GM12878 (cell line): ENCODE results near the gene SLC17A7. TPM values are rescaled to one million over a fixed set of nuclear protein-coding genes. Genes with fewer than 3 reads are reported as not detected.
A peak's percentile ranks its signal among the peaks of the same experiment; 100 is the strongest.

ENCODE experiments used
- ATAC-seq: fragments of 200-7000 bp; cut with Tn5 transposase; 3 replicates; pipeline ENCODE4 v1.9.1; 2020; ENCODE audit warnings: mild to moderate bottlenecking, moderate library complexity
- BruUV-seq: library from RNA; stranded (reverse); fragments of 400-500 nt; replicated peaks from 2 replicates; lab custom pipeline; 2021; lab: Mats Ljungman, UMichigan
- CTCF ChIA-PET: fragments of 300-600 bp; sonication (Branson Sonifier 250); formaldehyde crosslinking; extraction: SDS; loops from one replicate; lab custom pipeline; 2021; ENCODE audit warnings: inconsistent platforms; lab: Yijun Ruan, JAX
- POLR2A ChIA-PET: fragments of 350-600 bp; formaldehyde crosslinking; extraction: SDS; loops from one replicate; lab custom pipeline; 2021; ENCODE audit warnings: inconsistent platforms; lab: Charles Lee
- RAD21 ChIA-PET: fragments of 300-600 bp; sonication (Branson Sonifier 250); formaldehyde crosslinking; loops from one replicate; lab custom pipeline; 2023; ENCODE audit warnings: antibody characterized with exemption; ENCODE audit not compliant: unreplicated experiment; lab: Charles Lee
- SMC1A ChIA-PET: fragments of 300-600 bp; sonication (Branson Sonifier 250); formaldehyde crosslinking; loops from one replicate; lab custom pipeline; 2023; ENCODE audit not compliant: unreplicated experiment, uncharacterized antibody; lab: Charles Lee
- DNase-seq: peaks from one replicate; pipeline ENCODE4 v3.0.0-alpha.2; 2011; ENCODE audit warnings: low read depth, low spot score
- FAIRE-seq: peaks from 3 replicates; lab custom pipeline; 2011; peaks lifted over from hg19 to GRCh38; lab: Jason Lieb, UNC
- H2AFZ ChIP-seq: 2 replicates; pipeline ENCODE4 v1.6.0; 2011; ENCODE audit warnings: low read depth, low read length, control low read depth; ENCODE audit not compliant: control insufficient read depth
- H3K27ac ChIP-seq: 2 replicates; pipeline ENCODE4 v1.5.1; 2011; ENCODE audit warnings: control low read depth; ENCODE audit not compliant: control insufficient read depth, insufficient read depth
- H3K27me3 ChIP-seq, 2 experiments: replicated peaks in 1 of 2; 2 replicates each; pipeline versions ENCODE4 v1.6.0 to v1.6.1; 2011; ENCODE audit warnings: low read length in 1 of 2; ENCODE audit not compliant: control insufficient read depth in 2 of 2, insufficient read depth in 2 of 2
- H3K36me3 ChIP-seq, 2 experiments: 2 replicates each; pipeline ENCODE4 v1.5.1; 2011; ENCODE audit warnings: low read length in 1 of 2; ENCODE audit not compliant: control insufficient read depth in 2 of 2, insufficient read depth in 2 of 2
- H3K4me1 ChIP-seq: 2 replicates; pipeline ENCODE4 v1.6.1; 2011; ENCODE audit warnings: mild to moderate bottlenecking, low read length, moderate library complexity, mixed read lengths; ENCODE audit not compliant: control insufficient read depth, insufficient read depth
- H3K4me2 ChIP-seq: 2 replicates; pipeline ENCODE4 v1.6.0; 2011; ENCODE audit warnings: control low read depth; ENCODE audit not compliant: control insufficient read depth, insufficient read depth
- H3K4me3 ChIP-seq: fragments of 200-600 bp; sonication (generic); 2 replicates; pipeline ENCODE4 v1.5.1; 2016
- H3K79me2 ChIP-seq: 2 replicates; pipeline ENCODE4 v1.6.0; 2011; ENCODE audit warnings: low read length; ENCODE audit not compliant: control insufficient read depth, insufficient read depth
- H3K9ac ChIP-seq: 2 replicates; pipeline ENCODE4 v1.8.0; 2011; ENCODE audit warnings: low read length, control low read depth, mixed read lengths; ENCODE audit not compliant: control insufficient read depth, insufficient read depth
- H3K9me3 ChIP-seq: replicated peaks from 3 replicates; pipeline ENCODE4 v1.5.1; 2011; ENCODE audit warnings: mild to moderate bottlenecking, low read length; ENCODE audit not compliant: control insufficient read depth, insufficient read depth
- H4K20me1 ChIP-seq: 2 replicates; pipeline ENCODE4 v1.6.0; 2011; ENCODE audit not compliant: control insufficient read depth, insufficient read depth
- CTCF ChIP-seq, 3 experiments: IDR thresholded peaks in 2 of 3; conservative IDR thresholded peaks in 1 of 3; 2 replicates each; pipeline ENCODE4 v1.5.1; 2011; ENCODE audit warnings: low read depth in 3 of 3, low read length in 3 of 3, mild to moderate bottlenecking in 3 of 3, control low read depth in 2 of 3, moderate library complexity in 2 of 3, inconsistent platforms in 1 of 3, mixed read lengths in 1 of 3; ENCODE audit not compliant: control insufficient read depth in 2 of 3, insufficient read depth in 1 of 3; ENCODE audit errors: extremely low read depth in 1 of 3
- NR2C2 ChIP-seq: IDR thresholded peaks from 2 replicates; pipeline ENCODE4 v1.6.1; 2011; ENCODE audit warnings: borderline replicate concordance, low read depth; ENCODE audit not compliant: control insufficient read depth, insufficient read length
- POLR2AphosphoS2 ChIP-seq: IDR thresholded peaks from 2 replicates; pipeline ENCODE4 v1.6.1; 2011; ENCODE audit warnings: low read depth, mild to moderate bottlenecking, low read length, improper control_type of control experiment, moderate library complexity
- RELB ChIP-seq: fragments of 450-650 bp; IDR thresholded peaks from 2 replicates; pipeline ENCODE4 v1.6.1; 2017; ENCODE audit warnings: low read depth, mild to moderate bottlenecking, moderate library complexity
- WGBS: methylation state at CpG from one replicate; pipeline ENCODE4 v1.1.6; 2016; ENCODE audit warnings: low lambda C conversion rate; ENCODE audit not compliant: insufficient replicate concordance, insufficient coverage; ENCODE audit errors: missing lambda C conversion rate; 5-methylcytosine and 5-hydroxymethylcytosine counted together
- in situ Hi-C: fragments of 300-500 bp; cut with MboI; formaldehyde crosslinking; loops from 9 replicates; pipeline ENCODE4 v1.14.3; 2018; ENCODE audit warnings: mixed read lengths
- intact Hi-C: fragments of 100-400 bp; cut with micrococcal nuclease; formaldehyde crosslinking; loops from one replicate; pipeline ENCODE4 v1.14.2; 2022; ENCODE audit not compliant: unreplicated experiment
- polyA plus RNA-seq, 11 experiments: library from polyadenylated mRNA; depleted of rRNA in 4 of 11; unstranded in 6 of 11; stranded (reverse) in 5 of 11; fragments of >200 nt; fragmentation: Nextera tagmentation in 4 of 11; fragmentation: Illumina TruSeq in 1 of 11; extraction: Ambion mirVana in 4 of 11; extraction: Trizol in 1 of 11; gene quantifications; 1 replicate in 1 of 11; 2 replicates in 10 of 11; pipeline versions ENCODE4 v1.2.1 to v1.2.3, GENCODE V29; 2011 to 2016; ENCODE audit warnings: inconsistent platforms in 2 of 11, missing spikeins in 2 of 11, low read depth in 1 of 11
- total RNA-seq, 4 experiments: library from RNA; depleted of rRNA in 3 of 4; stranded (reverse); fragments of >200 nt in 3 of 4; fragmentation: Illumina TruSeq in 1 of 4; extraction: Trizol in 1 of 4; gene quantifications; 2 replicates each; pipeline versions ENCODE4 v1.2.1 to v1.2.3, GENCODE V29; 2013 to 2021

The SLC17A7 gene
- total and polyA plus RNA-seq, 10 of the 15 experiments (the other 5 are each of a cell fraction or from before 2014, with no cell fraction given): 0.03 to 0.24 (median 0.06) TPM; not detected in 6

- Histone ChIP-seq H3K27me3 (no peaks in the 10 kb centered on the region), H3K9ac (no peak overlapping the region), H3K4me2 (no peak overlapping the region), H3K4me3 (no peak overlapping the region), H3K27ac (no peak overlapping the region), H3K9me3 (no peaks in the 10 kb centered on the region), H3K79me2 (peaks cover 19% of the 10 kb centered on the region), H2AFZ (no peak overlapping the region), H3K36me3 (peaks cover 2 to 6% of the 10 kb centered on the region in 2 experiments; a peak in 3 of 4 replicates), H4K20me1 (no peaks in the 10 kb centered on the region; the same call in 1 of the 2 replicates), H3K4me1 (peaks cover 5% of the 10 kb centered on the region)
- ATAC-seq (no peak), FAIRE-seq (no peak), DNase-seq (no peak)
- ChIA-PET POLR2A (interaction anchor here (2.4 kb wide), 1 partner anchor 23 kb away, joined by 5 read pairs; no protein-coding TSS in a partner anchor), SMC1A (interaction anchor here (0.9 to 3.4 kb wide), 2 partner anchors 23 to 26 kb away, joined by 4 to 11 read pairs; partner anchors contain the start of gene FLT3LG), RAD21 (no interaction called here), CTCF (interaction anchor here (0.6 to 1.3 kb wide), 3 partner anchors 25 to 170 kb away, joined by 3 to 5 read pairs (median 3); partner anchors contain the start of gene FLT3LG)
- in situ Hi-C loops (no loop called here), intact Hi-C loops (no loop called here)
- 93% methylated on average over 27 of the region's 32 CpGs for WGBS
- TF ChIP-seq NR2C2: no peak
- 0 out of 2 replicates have a peak, but pooled peaks have one; percentile 25 for TF ChIP-seq POLR2AphosphoS2
- TSS peak; percentile 10 for BruUV-seq
Measured at GRCh38 chr19:49447485-49448431, 6.4 kb upstream of the SLC17A7 start.

GRCh38 chr19:49445997-49446396, 4.7 kb upstream of the SLC17A7 start:
- no peak for ATAC-seq
- intact Hi-C loops: no loop called here
- DNase-seq: no peak
- TF ChIP-seq CTCF (IDR thresholded peaks at IDR 0.05 in 2 of 3, conservative IDR thresholded peaks at IDR 0.05 in 1 of 3; ENCODE audit: control insufficient read depth in 2 of 3, extremely low read depth in 1 of 3, insufficient read depth in 1 of 3, low read depth in 3 of 3, low read length in 3 of 3): peak in 1 of 3 experiments; percentile 6; a peak in 1 of 6 replicates
- no peak for TF ChIP-seq RELB
- TF ChIP-seq, all 136 proteins: peak for 1
- ChIA-PET SMC1A (interaction anchor here (0.7 to 3.4 kb wide), 3 partner anchors 14 to 72 kb away, joined by 3 to 11 read pairs (median 3); no protein-coding TSS in a partner anchor), POLR2A (interaction anchor here (0.6 to 1.1 kb wide), 6 partner anchors 9 to 1389 kb away, joined by 3 to 8 read pairs (median 4); partner anchors contain the start of gene RRAS), RAD21 (interaction anchor here (1.0 kb wide), 1 partner anchor 24 kb away, joined by 3 read pairs; no protein-coding TSS in a partner anchor), CTCF (interaction anchor here (0.6 to 4.9 kb wide), 5 partner anchors 24 to 186 kb away, joined by 3 to 47 read pairs (median 8); partner anchors contain the start of gene FLT3LG)
- Histone ChIP-seq H3K36me3 (peaks cover 2 to 6% of the 10 kb centered on the region in 2 experiments; a peak in 3 of 4 replicates), H3K79me2 (peaks cover 13% of the 10 kb centered on the region), H3K9me3 (no peaks in the 10 kb centered on the region), H3K9ac (no peak overlapping the region), H3K4me1 (peaks cover 5% of the 10 kb centered on the region), H3K4me3 (no peak overlapping the region), H3K4me2 (no peak overlapping the region), H3K27ac (no peak overlapping the region), H2AFZ (no peak overlapping the region), H4K20me1 (no peaks in the 10 kb centered on the region; the same call in 1 of the 2 replicates), H3K27me3 (peaks cover 2 to 7% of the 10 kb centered on the region in 2 experiments; a peak in 2 of 4 replicates)
- no peak for FAIRE-seq
- whole genome bisulfite sequencing: 93% methylated on average over 3 of the region's 3 CpGs
- BruUV-seq: no TSS peak
- in situ Hi-C loops: no loop called here
